ENCODE measurements around the gene AGBL4.

The AGBL4 gene

GRCh38 chr1:48619539-48619938, 1404.2 kb downstream of the AGBL4 start:
- FAIRE-seq (no peak), DNase-seq (ENCODE audit: insufficient read length, low spot score) (no peak)
- TF ChIP-seq CTCF (IDR thresholded peaks at IDR 0.05; ENCODE audit: insufficient read depth, missing control alignments): no peak

GRCh38 chr1:48617252-48617651, 1406.5 kb downstream of the AGBL4 start:
- no peak for DNase-seq (ENCODE audit: insufficient read length, low spot score)
- no peak for TF ChIP-seq CTCF (IDR thresholded peaks at IDR 0.05; ENCODE audit: insufficient read depth, missing control alignments)
- no peak for FAIRE-seq

- no peak for TF ChIP-seq CTCF (IDR thresholded peaks at IDR 0.05; ENCODE audit: insufficient read depth, missing control alignments)
- no peak for FAIRE-seq
- no peak for DNase-seq (ENCODE audit: insufficient read length, low spot score)
Observed at GRCh38 chr1:48616710-48617109, 1407.0 kb downstream of the AGBL4 start.

- TF ChIP-seq CTCF (IDR thresholded peaks at IDR 0.05; ENCODE audit: insufficient read depth, missing control alignments): no peak
- FAIRE-seq (no peak), DNase-seq (ENCODE audit: insufficient read length, low spot score) (no peak)
Observed at GRCh38 chr1:48611841-48612240, 1411.9 kb downstream of the AGBL4 start.

- no peak for TF ChIP-seq CTCF (IDR thresholded peaks at IDR 0.05; ENCODE audit: insufficient read depth, missing control alignments)
- DNase-seq (ENCODE audit: insufficient read length, low spot score): no peak
- no peak for FAIRE-seq
Observed at GRCh38 chr1:48610628-48611542, 1412.9 kb downstream of the AGBL4 start.

GRCh38 chr1:48608882-48609281, 1414.9 kb downstream of the AGBL4 start:
- no peak for FAIRE-seq
- no peak for TF ChIP-seq CTCF (IDR thresholded peaks at IDR 0.05; ENCODE audit: insufficient read depth, missing control alignments)
- no peak for DNase-seq (ENCODE audit: insufficient read length, low spot score)

- FAIRE-seq (no peak), DNase-seq (ENCODE audit: insufficient read length, low spot score) (no peak)
- TF ChIP-seq CTCF (IDR thresholded peaks at IDR 0.05; ENCODE audit: insufficient read depth, missing control alignments): no peak
Observed at GRCh38 chr1:48603222-48603621, 1420.5 kb downstream of the AGBL4 start.

All from D721Med (cell line).